LNCAP (cell line): ENCODE results near the gene RFTN1.

Source experiments
- CTCF ChIP-seq: fragments of 450-650 bp; IDR thresholded peaks from 2 replicates; pipeline ENCODE4 v1.5.1; 2017; ENCODE audit warnings: mild to moderate bottlenecking

Gene RFTN1

GRCh38 chr3:16401273-16401672 lies 112.2 kb downstream of the RFTN1 start:
- TF ChIP-seq CTCF, result no peak

- TF ChIP-seq CTCF, result no peak
Observed at GRCh38 chr3:16400106-16400931, 113.2 kb downstream of the RFTN1 start.

- TF ChIP-seq CTCF, result no peak
Observed at GRCh38 chr3:16399473-16399872, 114.0 kb downstream of the RFTN1 start.

- TF ChIP-seq CTCF, result no peak
Observed at GRCh38 chr3:16398648-16399047, 114.9 kb downstream of the RFTN1 start.

- TF ChIP-seq CTCF, result no peak
Observed at GRCh38 chr3:16396202-16396601, 117.3 kb downstream of the RFTN1 start.

- no peak for TF ChIP-seq CTCF
Observed at GRCh38 chr3:16395212-16395611, 118.3 kb downstream of the RFTN1 start.

GRCh38 chr3:16394639-16395038 lies 118.9 kb downstream of the RFTN1 start:
- TF ChIP-seq CTCF, result no peak
